Measurements from ENCODE around the gene RHD.
"Not testable (repeated sequence)": the region's sequence is repeated elsewhere in the genome, so short reads cannot be mapped to it uniquely, and the experiment has no call there.

The RHD gene

GRCh38 chr1:25360596-25361581 is 88.6 kb downstream of the RHD start:
- DNase-seq, result no peak

GRCh38 chr1:25361901-25362300 is 89.6 kb downstream of the RHD start:
- DNase-seq, result no peak

GRCh38 chr1:25362634-25363559 is 90.6 kb downstream of the RHD start:
- DNase-seq, result not testable (repeated sequence)

- no peak for DNase-seq
Measured at GRCh38 chr1:25369241-25369640, 96.9 kb downstream of the RHD start.

GRCh38 chr1:25369691-25370271 is 97.5 kb downstream of the RHD start:
- not testable (repeated sequence) for DNase-seq

- DNase-seq, result not testable (repeated sequence)
Measured at GRCh38 chr1:25371757-25372156, 99.4 kb downstream of the RHD start.

- not testable (repeated sequence) for DNase-seq
Measured at GRCh38 chr1:25378367-25378766, 106.1 kb downstream of the RHD start.

Data from activated CD8-positive, alpha-beta memory T cell treated with anti-CD3 and anti-CD28 coated beads, Interleukin-2, amount 50 U/mL, for 48 hours (primary cell).